HL-60 (cell line): ENCODE measurements around the gene DHRS9.

ENCODE experiments used
- POLR2AphosphoS5 ChIP-seq: IDR thresholded peaks from 2 replicates; pipeline ENCODE4 v1.6.1; 2012; ENCODE audit warnings: low read depth
- TF ChIP-seq, protein P1 (sequence below): IDR thresholded peaks from one replicate; pipeline ENCODE4 v1.5.1; 2011; ENCODE audit warnings: low read length, control low read depth, inconsistent platforms; ENCODE audit not compliant: insufficient read depth
- TF ChIP-seq, protein P2 (sequence below): IDR thresholded peaks from 2 replicates; pipeline ENCODE4 v1.6.1; 2012; ENCODE audit warnings: low read depth; ENCODE audit not compliant: insufficient replicate concordance

DNA sequence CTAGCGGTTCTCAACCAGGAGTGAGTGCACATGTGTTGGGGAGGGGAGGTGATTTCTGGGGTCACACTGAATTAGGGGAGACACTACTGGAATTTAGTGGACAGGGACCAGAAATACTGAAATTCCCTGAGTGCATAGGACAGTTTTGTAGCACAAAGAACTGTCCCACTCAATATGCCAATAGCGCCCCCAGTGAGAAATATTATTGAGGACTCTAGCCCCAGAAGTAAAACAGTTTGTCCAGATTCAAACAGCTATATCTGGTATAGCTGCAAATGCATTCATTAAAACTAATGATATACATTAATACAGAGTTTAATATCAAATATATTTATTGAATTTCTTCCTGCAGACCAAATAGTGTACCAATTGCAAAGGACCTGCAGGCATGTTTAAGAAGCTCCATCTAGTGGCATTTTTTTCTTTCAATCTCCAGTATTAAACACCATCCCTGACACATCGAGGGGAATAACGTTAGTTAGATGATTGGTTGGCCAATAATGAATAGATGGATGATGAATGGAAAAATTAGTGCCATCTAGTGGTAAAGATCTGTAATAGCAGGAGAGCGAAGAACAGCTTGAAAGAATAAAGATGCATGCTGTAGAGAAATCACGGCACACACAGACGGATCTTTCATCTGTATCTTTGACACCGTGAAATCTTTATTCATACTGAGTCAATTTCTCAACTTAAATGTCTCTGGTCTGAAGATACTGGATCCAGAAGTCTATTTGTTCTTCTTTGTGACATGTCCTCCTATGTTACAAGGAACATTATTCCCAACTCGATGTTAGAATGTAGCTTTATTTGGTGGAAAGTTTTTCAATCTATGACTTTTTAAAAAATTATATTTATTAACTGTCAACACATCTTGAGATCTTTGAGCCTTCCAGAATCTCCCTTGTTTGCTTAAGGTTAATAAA lies 62.5 kb downstream of the DHRS9 start:
- TF ChIP-seq, protein P1, sequence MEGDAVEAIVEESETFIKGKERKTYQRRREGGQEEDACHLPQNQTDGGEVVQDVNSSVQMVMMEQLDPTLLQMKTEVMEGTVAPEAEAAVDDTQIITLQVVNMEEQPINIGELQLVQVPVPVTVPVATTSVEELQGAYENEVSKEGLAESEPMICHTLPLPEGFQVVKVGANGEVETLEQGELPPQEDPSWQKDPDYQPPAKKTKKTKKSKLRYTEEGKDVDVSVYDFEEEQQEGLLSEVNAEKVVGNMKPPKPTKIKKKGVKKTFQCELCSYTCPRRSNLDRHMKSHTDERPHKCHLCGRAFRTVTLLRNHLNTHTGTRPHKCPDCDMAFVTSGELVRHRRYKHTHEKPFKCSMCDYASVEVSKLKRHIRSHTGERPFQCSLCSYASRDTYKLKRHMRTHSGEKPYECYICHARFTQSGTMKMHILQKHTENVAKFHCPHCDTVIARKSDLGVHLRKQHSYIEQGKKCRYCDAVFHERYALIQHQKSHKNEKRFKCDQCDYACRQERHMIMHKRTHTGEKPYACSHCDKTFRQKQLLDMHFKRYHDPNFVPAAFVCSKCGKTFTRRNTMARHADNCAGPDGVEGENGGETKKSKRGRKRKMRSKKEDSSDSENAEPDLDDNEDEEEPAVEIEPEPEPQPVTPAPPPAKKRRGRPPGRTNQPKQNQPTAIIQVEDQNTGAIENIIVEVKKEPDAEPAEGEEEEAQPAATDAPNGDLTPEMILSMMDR, result peak; percentile 61
- no peak for TF ChIP-seq POLR2AphosphoS5
- TF ChIP-seq, protein P2, sequence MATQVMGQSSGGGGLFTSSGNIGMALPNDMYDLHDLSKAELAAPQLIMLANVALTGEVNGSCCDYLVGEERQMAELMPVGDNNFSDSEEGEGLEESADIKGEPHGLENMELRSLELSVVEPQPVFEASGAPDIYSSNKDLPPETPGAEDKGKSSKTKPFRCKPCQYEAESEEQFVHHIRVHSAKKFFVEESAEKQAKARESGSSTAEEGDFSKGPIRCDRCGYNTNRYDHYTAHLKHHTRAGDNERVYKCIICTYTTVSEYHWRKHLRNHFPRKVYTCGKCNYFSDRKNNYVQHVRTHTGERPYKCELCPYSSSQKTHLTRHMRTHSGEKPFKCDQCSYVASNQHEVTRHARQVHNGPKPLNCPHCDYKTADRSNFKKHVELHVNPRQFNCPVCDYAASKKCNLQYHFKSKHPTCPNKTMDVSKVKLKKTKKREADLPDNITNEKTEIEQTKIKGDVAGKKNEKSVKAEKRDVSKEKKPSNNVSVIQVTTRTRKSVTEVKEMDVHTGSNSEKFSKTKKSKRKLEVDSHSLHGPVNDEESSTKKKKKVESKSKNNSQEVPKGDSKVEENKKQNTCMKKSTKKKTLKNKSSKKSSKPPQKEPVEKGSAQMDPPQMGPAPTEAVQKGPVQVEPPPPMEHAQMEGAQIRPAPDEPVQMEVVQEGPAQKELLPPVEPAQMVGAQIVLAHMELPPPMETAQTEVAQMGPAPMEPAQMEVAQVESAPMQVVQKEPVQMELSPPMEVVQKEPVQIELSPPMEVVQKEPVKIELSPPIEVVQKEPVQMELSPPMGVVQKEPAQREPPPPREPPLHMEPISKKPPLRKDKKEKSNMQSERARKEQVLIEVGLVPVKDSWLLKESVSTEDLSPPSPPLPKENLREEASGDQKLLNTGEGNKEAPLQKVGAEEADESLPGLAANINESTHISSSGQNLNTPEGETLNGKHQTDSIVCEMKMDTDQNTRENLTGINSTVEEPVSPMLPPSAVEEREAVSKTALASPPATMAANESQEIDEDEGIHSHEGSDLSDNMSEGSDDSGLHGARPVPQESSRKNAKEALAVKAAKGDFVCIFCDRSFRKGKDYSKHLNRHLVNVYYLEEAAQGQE, result no peak
